SK-N-SH treated with all-trans-retinoic acid at 6 μM for 48 hours (cell line): ENCODE data around the gene CDHR5.

Experiments used
- BACH2 ChIP-seq: fragments of 250-450 bp; sonication (Bioruptor Pico); IDR thresholded peaks from 2 replicates; pipeline ENCODE4 v1.9.0; 2021; ENCODE audit warnings: mild to moderate bottlenecking, borderline replicate concordance
- CSDC2 ChIP-seq: fragments of 250-450 bp; sonication (Bioruptor Pico); IDR thresholded peaks from 2 replicates; pipeline ENCODE4 v1.5.0; 2020; ENCODE audit warnings: mild to moderate bottlenecking, moderate library complexity
- ISL1 ChIP-seq: fragments of 250-450 bp; sonication (Bioruptor Pico); IDR thresholded peaks from 2 replicates; pipeline ENCODE4 v2.1.2; 2022; ENCODE audit warnings: mild to moderate bottlenecking, moderate library complexity
- OSR1 ChIP-seq: fragments of 250-450 bp; sonication (Bioruptor Pico); IDR thresholded peaks from 2 replicates; pipeline ENCODE4 v1.8.0; 2022; ENCODE audit warnings: moderate library complexity, mild to moderate bottlenecking, inconsistent platforms
- PATZ1 ChIP-seq: fragments of 250-450 bp; sonication (Bioruptor Pico); IDR thresholded peaks from 2 replicates; pipeline ENCODE4 v1.8.0; 2020; ENCODE audit warnings: mild to moderate bottlenecking, moderate library complexity, borderline replicate concordance
- RARB ChIP-seq: fragments of 250-450 bp; sonication (Bioruptor Pico); IDR thresholded peaks from 2 replicates; pipeline ENCODE4 v1.8.0; 2021; ENCODE audit warnings: mild to moderate bottlenecking, moderate library complexity
- TCF4 ChIP-seq: fragments of 250-450 bp; sonication (Bioruptor Pico); IDR thresholded peaks from 2 replicates; pipeline ENCODE4 v1.8.0; 2021; ENCODE audit warnings: mild to moderate bottlenecking, moderate library complexity, borderline replicate concordance
- TOX ChIP-seq: fragments of 250-450 bp; sonication (Bioruptor Pico); IDR thresholded peaks from 2 replicates; pipeline ENCODE4 v1.8.0; 2021; ENCODE audit warnings: mild to moderate bottlenecking, moderate library complexity, borderline replicate concordance
- TSHZ2 ChIP-seq: fragments of 250-450 bp; sonication (Bioruptor Pico); IDR thresholded peaks from 2 replicates; pipeline ENCODE4 v1.5.0; 2020; ENCODE audit warnings: mild to moderate bottlenecking, moderate library complexity
- ZC3H10 ChIP-seq: fragments of 250-450 bp; sonication (Bioruptor Pico); IDR thresholded peaks from 2 replicates; pipeline ENCODE4 v1.5.1; 2021; ENCODE audit warnings: mild to moderate bottlenecking, moderate library complexity
- ZFP3 ChIP-seq: fragments of 250-450 bp; sonication (Bioruptor Pico); IDR thresholded peaks from 2 replicates; pipeline ENCODE4 v1.5.0; 2020; ENCODE audit warnings: mild to moderate bottlenecking, moderate library complexity
- ZFP30 ChIP-seq: fragments of 450-650 bp; formaldehyde crosslinking; IDR thresholded peaks from 2 replicates; pipeline ENCODE4 v1.5.0; 2022; ENCODE audit warnings: mild to moderate bottlenecking, moderate library complexity
- TF ChIP-seq, protein P1 (sequence below): fragments of 250-450 bp; sonication (Bioruptor Pico); IDR thresholded peaks from 2 replicates; pipeline ENCODE4 v1.5.1; 2021; ENCODE audit warnings: mild to moderate bottlenecking, moderate library complexity

DNA sequence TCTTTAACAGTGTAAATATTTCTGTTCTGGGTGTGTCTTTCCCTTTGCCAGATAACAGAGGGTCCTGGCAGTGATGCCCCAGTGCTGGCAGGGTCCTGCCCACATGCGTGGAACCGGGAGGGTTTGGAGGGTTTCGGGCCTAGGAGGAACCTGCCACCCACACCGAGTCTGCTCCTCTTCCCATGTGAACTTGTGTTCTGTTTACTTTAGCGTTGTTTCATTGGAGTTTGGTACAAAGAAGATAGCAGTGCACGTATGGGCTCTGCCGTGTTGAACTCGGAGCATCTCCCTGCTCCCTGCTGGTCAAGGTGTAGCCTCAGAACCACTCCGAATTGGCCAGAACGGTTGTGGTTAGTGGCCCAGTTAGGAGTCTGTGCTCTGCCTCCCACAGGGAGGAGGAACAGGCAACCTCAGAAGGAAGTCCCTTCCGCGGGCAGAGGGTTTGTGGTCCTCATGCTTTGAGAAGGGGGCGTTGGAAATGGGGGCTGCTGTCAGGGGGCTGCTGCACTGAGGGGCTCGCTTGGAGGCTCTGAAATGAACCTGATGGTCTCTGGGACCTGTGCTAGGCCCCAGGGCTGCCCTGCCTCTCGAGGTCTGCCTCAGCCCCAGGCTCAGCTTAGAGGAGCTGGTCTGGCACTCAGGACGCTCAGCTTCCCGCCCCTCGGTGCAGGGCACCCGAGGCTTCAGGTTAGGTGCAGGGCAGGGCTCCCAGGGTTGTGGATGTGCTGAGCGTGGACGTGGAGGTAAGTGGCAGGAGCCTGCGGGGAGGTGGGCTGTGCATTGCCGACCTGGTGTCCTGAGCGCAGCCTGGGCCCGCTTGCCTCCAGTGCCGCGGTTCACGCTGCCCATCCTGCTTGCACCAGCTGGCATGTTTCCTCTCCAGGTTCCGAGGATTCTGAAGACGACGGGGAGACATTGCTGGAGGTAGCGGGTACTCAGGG, 38.1 kb downstream of the CDHR5 start:
- TF ChIP-seq ZFP3 (CRISPR knock-in tag) (no peak), ISL1 (CRISPR knock-in tag) (no peak), PATZ1 (CRISPR knock-in tag) (no peak), TSHZ2 (CRISPR knock-in tag) (no peak), OSR1 (CRISPR knock-in tag) (no peak), BACH2 (CRISPR knock-in tag) (no peak), RARB (CRISPR knock-in tag) (no peak), CSDC2 (no peak), ZFP30 (no peak), ZC3H10 (CRISPR knock-in tag) (no peak), TCF4 (no peak), TOX (CRISPR knock-in tag) (no peak)
- TF ChIP-seq, protein P1, sequence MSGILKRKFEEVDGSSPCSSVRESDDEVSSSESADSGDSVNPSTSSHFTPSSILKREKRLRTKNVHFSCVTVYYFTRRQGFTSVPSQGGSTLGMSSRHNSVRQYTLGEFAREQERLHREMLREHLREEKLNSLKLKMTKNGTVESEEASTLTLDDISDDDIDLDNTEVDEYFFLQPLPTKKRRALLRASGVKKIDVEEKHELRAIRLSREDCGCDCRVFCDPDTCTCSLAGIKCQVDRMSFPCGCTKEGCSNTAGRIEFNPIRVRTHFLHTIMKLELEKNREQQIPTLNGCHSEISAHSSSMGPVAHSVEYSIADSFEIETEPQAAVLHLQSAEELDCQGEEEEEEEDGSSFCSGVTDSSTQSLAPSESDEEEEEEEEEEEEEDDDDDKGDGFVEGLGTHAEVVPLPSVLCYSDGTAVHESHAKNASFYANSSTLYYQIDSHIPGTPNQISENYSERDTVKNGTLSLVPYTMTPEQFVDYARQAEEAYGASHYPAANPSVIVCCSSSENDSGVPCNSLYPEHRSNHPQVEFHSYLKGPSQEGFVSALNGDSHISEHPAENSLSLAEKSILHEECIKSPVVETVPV (CRISPR knock-in tag), result no peak
